OCI-M1 (cell line): ENCODE data around the gene SPRR1A.

Source experiments
- DNase-seq: peaks from one replicate; lab custom pipeline; 2025; lab: John Stamatoyannopoulos, UW

The SPRR1A gene

GRCh38 chr1:153030895-153031294 is 47.0 kb downstream of the SPRR1A start, which contains the start of gene SPRR1B:
TSS of gene SPRR1B (plus strand) at chr1:153031203. CDS start at chr1:153032346, 1,143 bp downstream.
- DNase-seq = no peak

GRCh38 chr1:153032073-153032472 is 48.2 kb downstream of the SPRR1A start:
- no peak for DNase-seq

- DNase-seq = peak; percentile 66
Measured at GRCh38 chr1:153032677-153033308, 48.9 kb downstream of the SPRR1A start.

- no peak for DNase-seq
Measured at GRCh38 chr1:153035211-153035610, 51.3 kb downstream of the SPRR1A start.
